ENCODE results near the gene BSX.

DNA sequence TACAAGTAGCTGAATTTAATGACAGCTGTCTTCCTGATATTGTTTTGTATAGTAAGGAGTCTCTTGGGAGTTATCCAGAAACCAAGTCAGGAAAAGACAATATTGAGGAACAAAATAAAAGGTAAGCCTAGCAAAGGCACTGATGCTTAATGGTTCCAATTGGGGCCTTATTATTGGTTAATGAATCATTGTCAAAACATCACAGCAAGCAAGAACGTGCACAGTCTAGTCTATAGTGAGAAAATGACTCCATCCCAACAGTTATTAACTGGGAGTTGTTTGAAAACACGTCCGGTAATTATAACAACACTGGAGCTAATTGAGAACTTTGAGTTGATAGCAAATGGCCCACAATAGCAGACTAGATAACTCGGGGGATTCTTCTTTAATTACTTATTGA is 17.7 kb downstream of the BSX start:
- TF ChIP-seq, protein P1, sequence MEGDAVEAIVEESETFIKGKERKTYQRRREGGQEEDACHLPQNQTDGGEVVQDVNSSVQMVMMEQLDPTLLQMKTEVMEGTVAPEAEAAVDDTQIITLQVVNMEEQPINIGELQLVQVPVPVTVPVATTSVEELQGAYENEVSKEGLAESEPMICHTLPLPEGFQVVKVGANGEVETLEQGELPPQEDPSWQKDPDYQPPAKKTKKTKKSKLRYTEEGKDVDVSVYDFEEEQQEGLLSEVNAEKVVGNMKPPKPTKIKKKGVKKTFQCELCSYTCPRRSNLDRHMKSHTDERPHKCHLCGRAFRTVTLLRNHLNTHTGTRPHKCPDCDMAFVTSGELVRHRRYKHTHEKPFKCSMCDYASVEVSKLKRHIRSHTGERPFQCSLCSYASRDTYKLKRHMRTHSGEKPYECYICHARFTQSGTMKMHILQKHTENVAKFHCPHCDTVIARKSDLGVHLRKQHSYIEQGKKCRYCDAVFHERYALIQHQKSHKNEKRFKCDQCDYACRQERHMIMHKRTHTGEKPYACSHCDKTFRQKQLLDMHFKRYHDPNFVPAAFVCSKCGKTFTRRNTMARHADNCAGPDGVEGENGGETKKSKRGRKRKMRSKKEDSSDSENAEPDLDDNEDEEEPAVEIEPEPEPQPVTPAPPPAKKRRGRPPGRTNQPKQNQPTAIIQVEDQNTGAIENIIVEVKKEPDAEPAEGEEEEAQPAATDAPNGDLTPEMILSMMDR (IDR thresholded peaks at IDR 0.05): no peak
- no peak for TF ChIP-seq EZH2 (IDR thresholded peaks at IDR 0.05)
